HEK293T (cell line): ENCODE measurements around the gene RNF14.

Experiments used
- CTCF ChIA-PET: fragments of 350-600 bp; formaldehyde crosslinking; extraction: SDS; loops from one replicate; lab custom pipeline; 2021; ENCODE audit warnings: antibody characterized with exemption, inconsistent platforms; lab: Yijun Ruan, JAX
- POLR2A ChIA-PET: fragments of 350-600 bp; formaldehyde crosslinking; extraction: SDS; loops from one replicate; lab custom pipeline; 2020; ENCODE audit warnings: antibody characterized with exemption, inconsistent platforms; lab: Yijun Ruan, JAX
- DNase-seq: peaks from one replicate; pipeline ENCODE4 v3.0.0; 2012; ENCODE audit warnings: mixed read lengths; ENCODE audit errors: extremely low spot score
- ARNT ChIP-seq: fragments of 450-650 bp; IDR thresholded peaks from 2 replicates; pipeline ENCODE4 v1.6.1; 2017; ENCODE audit warnings: mild to moderate bottlenecking
- BHLHE40 ChIP-seq: fragments of 450-650 bp; IDR thresholded peaks from 2 replicates; pipeline ENCODE4 v1.6.1; 2016; ENCODE audit warnings: mild to moderate bottlenecking, moderate library complexity, borderline replicate concordance
- CTBP1 ChIP-seq: fragments of 450-650 bp; IDR thresholded peaks from 2 replicates; pipeline ENCODE4 v1.6.1; 2016; ENCODE audit warnings: borderline replicate concordance
- ELF4 ChIP-seq: fragments of 450-650 bp; IDR thresholded peaks from 2 replicates; pipeline ENCODE4 v1.6.1; 2017; ENCODE audit warnings: antibody characterized with exemption
- FOXA1 ChIP-seq: fragments of 450-650 bp; IDR thresholded peaks from 2 replicates; pipeline ENCODE4 v1.6.1; 2016; ENCODE audit warnings: mild to moderate bottlenecking
- FOXK2 ChIP-seq: fragments of 450-650 bp; IDR thresholded peaks from 2 replicates; pipeline ENCODE4 v1.6.1; 2016; ENCODE audit warnings: mild to moderate bottlenecking
- FOXM1 ChIP-seq: fragments of 450-650 bp; IDR thresholded peaks from 2 replicates; pipeline ENCODE4 v1.6.1; 2017; ENCODE audit warnings: mild to moderate bottlenecking, borderline replicate concordance
- HDGF ChIP-seq: fragments of 450-650 bp; IDR thresholded peaks from 2 replicates; pipeline ENCODE4 v1.6.1; 2017; ENCODE audit warnings: antibody characterized with exemption, borderline replicate concordance
- L3MBTL2 ChIP-seq: fragments of 450-650 bp; conservative IDR thresholded peaks from 2 replicates; pipeline ENCODE4 v1.6.1; 2016; ENCODE audit warnings: mild to moderate bottlenecking
- LEF1 ChIP-seq: fragments of 450-650 bp; IDR thresholded peaks from 2 replicates; pipeline ENCODE4 v1.6.1; 2017; ENCODE audit warnings: mild to moderate bottlenecking, borderline replicate concordance
- NFRKB ChIP-seq: fragments of 450-650 bp; IDR thresholded peaks from 2 replicates; pipeline ENCODE4 v1.6.1; 2016; ENCODE audit warnings: mild to moderate bottlenecking, moderate library complexity
- PKNOX1 ChIP-seq: fragments of 450-650 bp; IDR thresholded peaks from 2 replicates; pipeline ENCODE4 v1.6.1; 2016
- SP1 ChIP-seq: fragments of 450-650 bp; IDR thresholded peaks from 2 replicates; pipeline ENCODE4 v1.6.1; 2017
- SUZ12 ChIP-seq: fragments of 450-650 bp; IDR thresholded peaks from 2 replicates; pipeline ENCODE4 v1.6.1; 2016; ENCODE audit warnings: mild to moderate bottlenecking
- TARDBP ChIP-seq: fragments of 450-650 bp; IDR thresholded peaks from 2 replicates; pipeline ENCODE4 v1.6.1; 2016
- ZNF384 ChIP-seq: fragments of 450-650 bp; IDR thresholded peaks from 2 replicates; pipeline ENCODE4 v1.6.1; 2016

The RNF14 gene

GRCh38 chr5:141951332-141951781, 17.5 kb upstream of the RNF14 start:
- POLR2A ChIA-PET: no interaction called here
- CTCF ChIA-PET: interaction anchor here (0.6 to 1.7 kb wide), 3 partner anchors 9 to 260 kb away, joined by 3 to 12 read pairs (median 3); no protein-coding TSS in a partner anchor
- TF ChIP-seq SUZ12: no peak
- DNase-seq: peak; percentile 74

- TF ChIP-seq NFRKB (no peak), SP1 (no peak), SUZ12 (no peak), ZNF384 (no peak), ARNT (no peak), HDGF (no peak), L3MBTL2 (no peak)
- CTCF ChIA-PET: interaction anchor here (1.0 kb wide), 1 partner anchor 9 kb away, joined by 6 read pairs; no protein-coding TSS in a partner anchor
- DNase-seq: no peak
- POLR2A ChIA-PET: interaction anchor here (1.0 kb wide), 1 partner anchor 29 kb away, joined by 3 read pairs; no protein-coding TSS in a partner anchor
Observed at GRCh38 chr5:141952020-141952419, 16.9 kb upstream of the RNF14 start.

- POLR2A ChIA-PET: interaction anchor here (0.9 to 1.1 kb wide), 2 partner anchors 15 to 30 kb away, joined by 3 read pairs; partner anchors contain the start of gene RNF14
- TF ChIP-seq TARDBP: no peak
- no peak for TF ChIP-seq NFRKB
- no peak for TF ChIP-seq CTBP1
- no peak for TF ChIP-seq ELF4
- no peak for TF ChIP-seq HDGF
- no peak for TF ChIP-seq PKNOX1
- no peak for TF ChIP-seq ZNF384
- TF ChIP-seq FOXM1: no peak
- no peak for TF ChIP-seq L3MBTL2
- TF ChIP-seq FOXA1: no peak
- no peak for TF ChIP-seq ARNT
- no peak for TF ChIP-seq LEF1
- TF ChIP-seq SP1: no peak
- TF ChIP-seq BHLHE40: no peak
- TF ChIP-seq FOXK2: no peak
- TF ChIP-seq SUZ12: no peak
- no peak for DNase-seq
- CTCF ChIA-PET: interaction anchor here (1.1 kb wide), 1 partner anchor 15 kb away, joined by 5 read pairs; the partner anchor contains the start of gene RNF14
Observed at GRCh38 chr5:141954194-141954593, 14.7 kb upstream of the RNF14 start.

GRCh38 chr5:141957367-141957996, 11.4 kb upstream of the RNF14 start:
- DNase-seq: no peak
- no peak for TF ChIP-seq ELF4
- no peak for TF ChIP-seq BHLHE40
- no peak for TF ChIP-seq FOXM1
- TF ChIP-seq LEF1: no peak
- TF ChIP-seq NFRKB: no peak
- no peak for TF ChIP-seq CTBP1
- TF ChIP-seq L3MBTL2: no peak
- no peak for TF ChIP-seq TARDBP
- TF ChIP-seq ARNT: no peak
- no peak for TF ChIP-seq FOXK2
- TF ChIP-seq PKNOX1: no peak
- TF ChIP-seq SP1: no peak
- POLR2A ChIA-PET: interaction anchor here (0.9 kb wide), 1 partner anchor 13 kb away, joined by 4 read pairs; no protein-coding TSS in a partner anchor
- CTCF ChIA-PET: interaction anchor here (0.7 to 1.2 kb wide), 2 partner anchors 12 to 712 kb away, joined by 3 read pairs; partner anchors contain the start of genes PCDHB15 and RNF14

GRCh38 chr5:141958113-141958512, 10.8 kb upstream of the RNF14 start, which contains the start of gene PCDH12:
PCDH12 (minus strand) TSS chr5:141958202; CDS start chr5:141957851, 351 bp downstream.
- DNase-seq: no peak
- TF ChIP-seq SP1 (no peak), FOXA1 (no peak), HDGF (no peak), ARNT (no peak), L3MBTL2 (no peak), NFRKB (no peak), CTBP1 (no peak), PKNOX1 (no peak), ELF4 (no peak), LEF1 (no peak), TARDBP (no peak), ZNF384 (no peak), SUZ12 (no peak), FOXK2 (no peak), BHLHE40 (no peak), FOXM1 (no peak)
- POLR2A ChIA-PET: no interaction called here
- CTCF ChIA-PET: interaction anchor here (0.7 kb wide), 1 partner anchor 713 kb away, joined by 3 read pairs; the partner anchor contains the start of gene PCDHB15
